ENCODE measurements around the gene KCNIP4.

DNA sequence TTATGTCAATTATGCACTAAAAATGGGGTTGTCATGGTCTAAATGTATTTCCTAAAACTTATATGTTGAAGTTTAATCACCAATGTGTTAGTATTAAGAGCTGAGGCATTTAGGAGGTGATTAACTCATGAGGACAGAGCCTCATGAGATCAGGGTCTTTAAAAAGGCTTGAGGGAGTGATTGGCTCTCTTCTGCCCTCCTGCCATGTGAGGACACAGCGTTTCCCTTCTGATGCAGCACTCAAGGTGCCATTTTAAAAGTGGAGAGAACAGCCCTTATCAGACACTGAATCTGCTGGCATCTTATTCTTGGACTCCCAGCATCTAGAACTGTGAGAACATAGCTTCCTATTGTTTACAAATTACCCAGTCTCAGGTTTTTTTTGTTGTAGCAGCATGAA is 581.7 kb downstream of the KCNIP4 start:
- TF ChIP-seq CTCF (optimal IDR thresholded peaks at IDR 0.05 in 1 of 3, IDR thresholded peaks at IDR 0.05 in 1 of 3, conservative IDR thresholded peaks at IDR 0.05 in 1 of 3; ENCODE audit: extremely low read depth in 1 of 3, insufficient read depth in 2 of 3, low read length in 3 of 3): no peak
- no peak for TF ChIP-seq EZH2 (IDR thresholded peaks at IDR 0.05; ENCODE audit: low read length)

Data from keratinocyte (primary cell).